K562 (cell line): ENCODE measurements around the gene MYADML2. TPM values are rescaled to one million over a fixed set of nuclear protein-coding genes. Genes with fewer than 3 reads are reported as not detected.

ENCODE experiments used
- CXXC5 ChIP-seq: fragments of 250-450 bp; sonication (Bioruptor Pico); IDR thresholded peaks from 2 replicates; pipeline ENCODE4 v1.8.0; 2022; ENCODE audit warnings: inconsistent platforms, mild to moderate bottlenecking, moderate library complexity
- GABPB1 ChIP-seq: sonication (generic); formaldehyde crosslinking; IDR thresholded peaks from 2 replicates; pipeline ENCODE4 v1.8.0; 2022; ENCODE audit warnings: mild to moderate bottlenecking, missing genetic modification reagents
- GMEB1 ChIP-seq: fragments of 250-450 bp; sonication (Bioruptor Pico); IDR thresholded peaks from 2 replicates; pipeline ENCODE4 v1.4.0; 2020; ENCODE audit warnings: mild to moderate bottlenecking
- NONO ChIP-seq, 2 experiments: fragments of 200-400 bp in 1 of 2; fragments of 450-650 bp in 1 of 2; formaldehyde crosslinking in 1 of 2; IDR thresholded peaks; 2 replicates each; pipeline ENCODE4 v1.6.1; 2017; ENCODE audit warnings: low read depth in 2 of 2, mild to moderate bottlenecking in 2 of 2, moderate library complexity in 2 of 2, low read length in 1 of 2
- PKNOX1 ChIP-seq: fragments of 450-650 bp; IDR thresholded peaks from 2 replicates; pipeline ENCODE4 v1.6.1; 2016
- RCOR1 ChIP-seq, 2 experiments: IDR thresholded peaks; 2 replicates each; pipeline ENCODE4 v1.6.1; 2012; ENCODE audit warnings: low read depth in 2 of 2, low read length in 2 of 2, borderline replicate concordance in 1 of 2, improper control_type of control experiment in 1 of 2
- SP1 ChIP-seq: sonication (generic); formaldehyde crosslinking; IDR thresholded peaks from 2 replicates; pipeline ENCODE4 v1.8.1; 2022; ENCODE audit warnings: mild to moderate bottlenecking, missing genetic modification reagents
- ZFP91 ChIP-seq: sonication (generic); formaldehyde crosslinking; IDR thresholded peaks from 2 replicates; pipeline ENCODE4 v1.8.0; 2022; ENCODE audit warnings: mild to moderate bottlenecking, missing genetic modification reagents
- ZNF592 ChIP-seq: fragments of 450-650 bp; IDR thresholded peaks from 2 replicates; pipeline ENCODE4 v1.6.1; 2017; ENCODE audit warnings: antibody characterized with exemption, mild to moderate bottlenecking
- polyA plus RNA-seq, 8 experiments: library from polyadenylated mRNA; depleted of rRNA in 4 of 8; stranded (reverse) in 5 of 8; unstranded in 3 of 8; fragments of >200 nt; fragmentation: Nextera tagmentation in 2 of 8; fragmentation: Illumina TruSeq in 1 of 8; extraction: Ambion mirVana in 2 of 8; extraction: Trizol in 1 of 8; gene quantifications; 2 replicates each; pipeline versions ENCODE4 v1.2.1 to v1.2.3, GENCODE V29; 2011 to 2014; ENCODE audit warnings: inconsistent platforms in 1 of 8, missing spikeins in 1 of 8
- total RNA-seq, 7 experiments: library from RNA; depleted of rRNA in 6 of 7; stranded (reverse); fragments of >200 nt in 6 of 7; fragmentation: Illumina TruSeq in 2 of 7; extraction: Trizol in 2 of 7; gene quantifications; 2 replicates each; pipeline versions ENCODE4 v1.2.1 to v1.2.3, GENCODE V29; 2011 to 2021; ENCODE audit warnings: low replicate concordance in 1 of 7

Gene MYADML2
- total and polyA plus RNA-seq, 9 of the 15 experiments (the other 6 are each of a cell fraction or from before 2014, with no cell fraction given), result not detected

GRCh38 chr17:81976332-81977210 lies 29.5 kb upstream of the MYADML2 start (continued):
- TF ChIP-seq SP1 (CRISPR knock-in tag), result peak; percentile 65
- TF ChIP-seq CXXC5 (CRISPR knock-in tag), result peak; percentile 42; the same call in 1 of the 2 replicates
- no peak for TF ChIP-seq GABPB1 (CRISPR knock-in tag)
- peak in 1 of 2 experiments; percentile 67; a peak in 2 of 4 replicates for TF ChIP-seq RCOR1 (IDR thresholded peaks at IDR 0.05; ENCODE audit: borderline replicate concordance in 1 of 2, low read depth in 2 of 2, low read length in 2 of 2)
- TF ChIP-seq PKNOX1, result peak; percentile 43
- TF ChIP-seq ZFP91, result 0 out of 2 replicates have a peak, but pooled peaks have one; percentile 34
- TF ChIP-seq ZNF592, result peak; percentile 96
- TF ChIP-seq GMEB1, result 0 out of 2 replicates have a peak, but pooled peaks have one; percentile 14
- 0 out of 4 replicates have a peak, but pooled peaks of 1 of the 2 experiments have one; percentile 5 for TF ChIP-seq NONO (IDR thresholded peaks at IDR 0.05; ENCODE audit: low read depth in 2 of 2, low read length in 1 of 2)
